Stimulated activated CD4-positive, alpha-beta T cell treated with anti-CD3 and anti-CD28 coated beads, Interleukin-2, amount 100 ng/mL, for 4 hours (primary cell): Measurements from ENCODE around the gene VDR.

Source experiments
- DNase-seq: peaks from one replicate; pipeline ENCODE4 v3.0.0-alpha.2; 2020; ENCODE audit warnings: low read depth

The VDR gene

DNA sequence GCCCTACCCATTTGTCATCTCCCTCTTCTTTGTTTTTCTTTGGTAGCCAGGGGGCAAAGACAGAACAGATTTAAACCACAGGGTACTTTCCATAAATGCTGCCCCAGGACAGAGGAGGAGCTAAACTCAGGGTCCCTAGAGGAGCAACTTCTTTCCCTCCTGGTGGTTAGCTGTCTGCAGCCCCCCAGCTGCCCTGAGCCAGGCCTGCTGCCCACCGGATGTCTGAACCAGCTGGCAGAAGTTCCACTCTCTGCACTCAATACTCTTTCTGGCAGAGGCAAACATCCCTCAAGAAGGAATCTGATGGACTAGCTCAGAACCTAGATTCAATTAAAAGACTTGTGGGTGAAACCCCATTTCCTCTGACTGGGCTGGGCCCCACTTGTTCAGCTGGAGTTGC, 10.7 kb downstream of the VDR start:
- DNase-seq, result no peak

DNA sequence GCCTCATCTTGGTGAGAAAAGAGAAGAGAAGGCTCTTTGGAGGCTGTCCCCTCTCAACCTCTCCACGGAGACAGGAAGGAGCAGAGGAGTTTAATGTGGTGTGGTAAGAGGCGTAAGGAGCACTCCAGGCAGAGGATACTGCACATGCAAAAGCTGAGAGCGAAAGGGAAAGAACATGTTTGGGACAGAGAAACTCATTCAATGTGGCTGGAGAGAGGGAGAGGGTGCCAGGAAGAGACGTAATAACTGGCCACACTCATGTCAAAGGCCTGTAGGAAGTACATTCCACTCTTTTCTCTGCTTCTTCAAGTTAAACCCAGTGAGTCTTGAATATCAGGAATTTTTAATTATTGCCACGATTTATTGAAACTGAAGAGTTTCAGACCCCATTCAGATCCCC, 12.0 kb downstream of the VDR start:
- DNase-seq, result no peak

DNA sequence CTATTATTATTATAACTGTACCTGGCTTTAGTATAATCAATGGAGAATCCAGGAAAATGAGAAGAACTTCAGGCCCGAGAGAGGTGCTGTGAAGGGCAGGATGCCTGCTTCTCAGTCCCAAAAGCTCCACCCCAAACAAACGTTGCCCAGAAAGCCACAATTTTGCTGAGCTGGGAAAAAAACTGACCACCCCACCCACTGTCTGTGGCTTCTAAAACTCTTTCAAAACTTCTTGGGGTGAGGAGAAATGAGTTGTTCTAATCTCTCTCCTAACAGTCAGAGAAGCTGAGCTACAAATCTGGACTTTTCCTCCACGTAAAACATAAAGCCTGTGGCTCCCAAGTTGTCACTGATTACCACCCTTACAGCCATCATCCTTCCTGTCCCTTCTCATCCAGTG, 13.4 kb downstream of the VDR start:
- no peak for DNase-seq

DNA sequence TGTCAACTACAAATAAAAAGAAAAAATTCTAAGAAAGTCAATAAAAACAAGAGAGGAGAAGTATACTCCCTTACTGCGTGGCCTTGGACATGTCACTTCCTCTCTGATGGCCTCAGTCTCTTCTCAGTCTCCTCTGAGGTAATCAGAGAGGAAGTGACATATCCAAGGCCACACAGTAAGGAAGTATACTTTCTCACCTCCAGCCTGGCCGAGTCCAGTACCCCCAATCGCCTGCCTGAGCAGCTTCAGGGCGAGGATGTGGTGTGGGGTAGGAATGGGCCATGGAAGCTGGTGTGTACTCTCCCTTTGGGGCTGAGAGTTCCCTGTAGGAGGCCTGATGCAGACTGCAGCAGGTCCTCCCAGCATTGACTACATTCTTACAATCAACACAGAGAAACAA, 15.8 kb downstream of the VDR start:
- DNase-seq, result no peak

DNA sequence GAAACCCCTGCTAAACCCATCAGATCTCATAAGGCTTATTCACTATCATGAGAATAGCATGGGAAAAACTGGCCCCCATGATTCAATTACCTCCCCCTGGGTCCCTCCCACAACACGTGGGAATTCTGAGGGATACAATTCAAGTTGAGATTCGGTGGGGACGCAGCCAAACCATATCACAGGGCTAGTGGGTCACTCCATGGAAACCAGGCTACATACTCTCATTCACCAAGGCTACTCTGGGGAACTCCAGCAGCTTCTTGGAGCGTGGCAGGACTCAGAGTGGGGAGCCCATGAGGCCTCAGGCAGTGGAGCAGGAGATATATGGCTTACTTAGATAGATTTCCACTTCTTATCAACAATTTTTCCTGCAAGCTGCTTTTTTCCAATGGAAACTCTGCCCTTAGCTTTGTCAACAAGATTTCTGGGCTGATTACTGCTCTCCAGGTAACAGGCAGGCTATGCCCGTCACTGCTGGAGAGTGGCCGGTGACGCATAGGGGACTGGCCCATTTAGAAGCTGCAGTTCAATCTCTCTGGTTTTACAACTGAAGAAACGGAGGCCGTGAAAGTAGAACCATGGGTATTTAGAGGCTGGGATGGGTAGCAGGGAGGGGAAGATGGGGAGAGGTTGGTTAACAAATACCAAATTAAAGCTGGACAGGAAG, 16.5 kb downstream of the VDR start:
- no peak for DNase-seq

DNA sequence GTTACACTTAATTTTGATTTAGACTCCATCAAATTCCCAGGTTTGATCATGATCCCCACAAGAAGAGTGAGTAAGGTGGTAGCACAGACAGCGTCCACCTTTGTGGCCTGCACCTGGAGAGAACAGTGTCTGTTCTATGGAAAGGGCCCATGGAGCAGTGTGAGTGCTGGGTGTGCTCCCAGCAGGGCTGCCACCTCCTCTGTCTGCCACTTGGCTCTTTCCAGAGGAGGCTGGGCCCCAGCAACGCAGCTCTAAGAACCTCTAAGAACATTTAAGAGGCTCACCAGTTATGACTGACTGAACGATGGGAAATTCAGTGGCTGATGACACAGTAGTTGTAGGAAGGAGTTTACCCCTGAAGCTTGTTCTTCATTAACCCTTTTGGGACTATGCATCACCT, 17.3 kb downstream of the VDR start:
- DNase-seq, result no peak

DNA sequence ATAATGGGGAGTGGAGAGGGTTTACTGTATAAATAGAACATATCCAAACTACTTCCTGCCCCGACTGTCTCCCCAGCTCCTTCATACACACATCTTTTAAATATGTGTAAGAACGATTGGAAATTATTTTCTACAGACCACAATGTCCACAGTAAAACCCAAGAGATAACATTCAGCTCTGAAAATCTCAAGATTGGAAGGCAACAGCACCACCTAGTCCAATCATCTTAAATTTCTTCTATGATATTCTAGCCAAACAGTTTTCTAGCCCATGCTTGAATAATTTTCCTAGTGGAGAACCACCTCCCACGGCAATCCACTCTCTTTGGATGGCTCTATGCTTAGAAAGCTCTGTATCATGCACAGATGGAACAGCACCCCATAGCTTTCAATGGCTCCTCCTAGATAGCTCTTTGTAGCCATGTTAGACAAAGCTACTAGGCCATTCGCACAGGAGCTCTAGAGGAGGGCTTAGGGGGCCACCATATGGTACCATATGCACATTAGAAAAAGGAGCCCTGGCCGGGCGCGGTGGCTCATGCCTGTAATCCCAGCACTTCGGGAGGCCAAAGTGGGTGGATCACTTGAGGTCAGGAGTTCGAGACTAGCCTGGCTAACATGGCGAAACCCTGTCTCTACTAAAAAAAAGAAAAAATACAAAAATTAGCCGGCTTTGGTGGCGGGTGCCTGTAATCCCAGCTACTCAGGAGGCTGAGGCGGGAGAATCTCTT, 18.1 kb downstream of the VDR start:
- DNase-seq, result no peak

DNA sequence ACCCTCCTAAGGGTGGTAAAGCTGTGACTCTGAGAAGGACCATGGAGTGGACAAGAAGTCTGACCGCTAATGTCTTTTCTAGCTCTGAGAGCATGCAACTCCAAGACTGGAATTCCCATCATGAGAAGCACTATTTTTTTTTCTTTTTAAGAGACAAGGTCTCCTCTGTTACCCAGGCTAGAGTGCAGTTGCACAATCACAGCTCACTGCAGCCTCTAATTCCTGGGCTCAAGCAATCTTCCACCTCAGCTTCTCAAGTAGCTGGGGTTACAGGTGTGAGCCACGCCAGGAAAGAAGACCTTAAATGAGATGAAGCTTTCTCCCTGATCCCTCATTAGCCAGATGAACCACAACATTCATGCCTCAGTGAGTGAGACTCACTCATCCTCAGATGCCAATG, 19.2 kb downstream of the VDR start:
- DNase-seq, result no peak

DNA sequence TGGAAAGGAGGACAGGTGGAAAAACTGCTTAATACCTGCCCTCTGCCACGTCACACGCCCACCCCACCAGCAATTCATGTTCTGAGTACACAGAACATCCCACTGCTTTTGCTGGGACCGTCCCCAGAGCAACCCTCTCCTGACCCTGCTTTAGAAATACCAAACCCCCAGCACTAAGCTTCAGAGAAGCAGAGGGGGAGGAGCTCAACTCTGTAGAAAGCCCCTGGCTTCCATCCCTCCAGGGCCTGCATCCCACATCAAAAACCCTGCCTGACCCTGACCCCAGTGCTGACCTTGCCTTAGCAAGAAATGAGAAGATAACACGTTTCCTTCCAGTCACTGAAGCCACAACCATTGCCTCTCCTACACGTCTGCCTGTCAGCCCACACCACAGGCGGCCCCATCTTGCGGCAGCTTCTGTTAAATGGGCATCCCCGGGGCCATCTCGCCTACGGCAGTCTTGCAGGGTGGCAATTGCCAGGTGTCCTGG, 19.7 kb downstream of the VDR start:
- DNase-seq, result peak; percentile 60

DNA sequence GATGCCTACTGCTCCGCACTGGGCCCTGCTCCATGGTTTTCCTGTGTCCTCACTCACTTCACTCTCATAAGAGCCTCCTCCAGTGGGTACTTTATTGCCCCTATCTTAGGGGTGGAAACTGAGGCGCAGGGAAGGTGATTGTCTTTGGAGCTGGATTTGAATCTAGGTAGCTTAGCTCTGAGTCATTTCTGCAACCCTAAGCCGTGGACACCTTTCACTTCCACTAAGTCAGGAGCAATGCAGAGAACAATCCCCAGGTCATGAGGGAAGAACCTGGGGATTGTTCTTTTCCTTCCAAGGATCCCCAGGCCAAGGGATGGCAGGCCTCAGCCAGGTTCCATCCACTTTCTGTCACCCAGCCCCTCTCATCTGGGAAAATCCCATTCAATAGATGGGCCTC, 20.3 kb downstream of the VDR start:
- DNase-seq, result no peak

DNA sequence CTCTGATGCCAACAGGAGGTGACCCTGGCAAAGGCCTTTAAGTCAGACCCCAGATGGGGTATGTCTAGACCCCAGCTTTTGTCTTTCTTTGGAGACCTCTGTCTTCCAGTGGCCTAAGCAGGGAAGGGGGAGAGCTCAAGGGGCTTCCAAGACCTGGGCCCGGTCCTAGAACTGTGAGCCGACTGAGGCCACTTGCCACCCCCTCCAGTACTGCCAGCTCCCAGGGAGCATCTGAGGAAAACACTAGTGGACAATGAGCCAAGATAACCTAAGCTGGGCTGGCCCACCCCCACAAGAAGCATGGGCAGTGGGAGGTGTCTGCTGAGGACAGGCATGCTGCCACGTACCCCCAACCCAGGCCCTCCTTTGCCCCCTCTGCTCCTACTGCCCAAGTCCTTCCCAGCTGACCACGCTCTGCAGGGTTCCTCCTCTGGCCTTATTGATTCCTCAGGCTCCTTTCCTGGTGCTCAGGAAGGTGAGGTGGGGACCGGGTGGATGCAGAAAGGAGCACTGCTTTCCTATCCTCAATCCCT, 21.1 kb downstream of the VDR start:
- DNase-seq, result no peak

DNA sequence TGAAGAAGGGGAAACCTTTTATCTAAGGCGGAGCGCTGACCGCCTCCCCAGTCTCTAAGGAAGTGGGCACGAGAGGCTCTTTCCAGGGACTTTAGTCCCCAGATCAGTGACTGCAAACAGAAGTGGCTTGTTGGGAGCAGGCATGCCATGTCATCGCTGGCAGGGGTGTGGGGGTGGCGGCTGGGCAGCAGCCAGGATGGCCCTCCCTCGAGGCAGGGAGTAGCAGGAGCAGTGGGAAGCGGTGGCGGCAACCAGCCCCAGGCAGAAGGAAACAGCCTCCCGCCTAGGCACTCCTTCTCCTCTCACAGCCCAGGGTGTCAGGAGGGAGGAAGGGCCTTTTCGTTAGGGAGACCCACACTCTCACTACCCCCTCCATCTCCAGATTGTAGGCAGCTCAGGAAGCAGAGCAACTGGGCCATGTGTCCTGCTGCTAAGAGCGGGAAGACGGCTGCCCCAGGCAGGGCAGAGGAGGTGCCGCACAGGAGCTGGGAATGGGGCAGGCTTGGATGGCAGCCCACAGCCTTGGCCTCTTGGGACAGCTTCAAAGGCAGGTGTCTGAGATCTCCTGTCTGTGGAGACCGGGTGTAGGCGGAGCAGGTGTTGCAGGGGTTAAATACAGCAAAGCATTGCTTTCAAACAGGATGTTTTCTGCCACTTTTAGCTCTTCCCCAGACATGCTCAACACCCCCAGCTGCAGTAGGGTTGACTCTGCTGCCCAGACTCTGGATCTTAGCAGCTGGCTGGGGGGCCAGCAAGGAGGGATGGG, 21.8 kb downstream of the VDR start:
- no peak for DNase-seq

DNA sequence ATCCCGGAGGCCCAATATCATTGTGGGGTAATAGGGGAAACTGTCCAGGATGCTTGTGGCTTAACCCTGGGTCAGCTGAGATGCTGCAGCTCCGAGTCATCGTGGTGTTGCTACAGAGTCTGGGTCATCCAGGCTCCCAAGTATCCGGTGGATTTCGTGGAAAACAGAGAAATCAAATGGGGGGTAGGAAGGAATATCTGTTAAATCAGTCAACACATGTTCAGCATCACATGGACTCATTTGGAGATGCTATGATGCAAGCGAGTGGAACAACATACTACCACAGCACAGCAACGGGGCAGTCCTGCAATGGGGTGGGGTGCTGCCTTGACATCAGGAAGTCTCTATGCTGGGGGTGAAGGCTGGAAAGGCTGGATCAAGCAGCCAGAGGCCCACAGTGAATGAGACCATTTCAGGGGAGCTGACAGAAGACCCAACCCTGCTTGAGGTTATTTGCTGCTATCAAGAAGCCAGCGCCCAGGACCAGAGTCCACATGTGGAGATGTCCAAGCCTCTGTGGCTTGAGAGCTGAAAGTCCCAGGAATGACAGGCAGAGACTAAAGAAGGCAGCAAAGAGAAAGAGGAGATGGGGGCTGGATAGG, 22.9 kb downstream of the VDR start:
- no peak for DNase-seq

DNA sequence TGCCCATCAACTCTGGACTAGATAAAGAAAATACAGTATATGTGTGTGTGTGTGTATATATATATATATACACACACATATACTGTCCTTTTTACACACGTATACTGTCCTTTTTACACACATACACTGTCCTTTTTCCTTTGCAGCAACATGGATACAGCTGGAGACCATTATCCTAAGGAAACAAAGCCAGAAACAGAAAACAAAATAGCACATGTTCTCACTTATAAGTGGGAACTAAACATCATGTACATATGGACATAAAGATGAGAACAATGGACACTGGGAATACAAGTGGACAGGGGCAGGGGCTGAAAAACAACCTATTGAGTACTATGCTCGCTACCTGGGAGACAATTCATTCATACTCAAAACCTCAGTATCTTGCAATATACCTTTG, 23.7 kb downstream of the VDR start:
- no peak for DNase-seq

DNA sequence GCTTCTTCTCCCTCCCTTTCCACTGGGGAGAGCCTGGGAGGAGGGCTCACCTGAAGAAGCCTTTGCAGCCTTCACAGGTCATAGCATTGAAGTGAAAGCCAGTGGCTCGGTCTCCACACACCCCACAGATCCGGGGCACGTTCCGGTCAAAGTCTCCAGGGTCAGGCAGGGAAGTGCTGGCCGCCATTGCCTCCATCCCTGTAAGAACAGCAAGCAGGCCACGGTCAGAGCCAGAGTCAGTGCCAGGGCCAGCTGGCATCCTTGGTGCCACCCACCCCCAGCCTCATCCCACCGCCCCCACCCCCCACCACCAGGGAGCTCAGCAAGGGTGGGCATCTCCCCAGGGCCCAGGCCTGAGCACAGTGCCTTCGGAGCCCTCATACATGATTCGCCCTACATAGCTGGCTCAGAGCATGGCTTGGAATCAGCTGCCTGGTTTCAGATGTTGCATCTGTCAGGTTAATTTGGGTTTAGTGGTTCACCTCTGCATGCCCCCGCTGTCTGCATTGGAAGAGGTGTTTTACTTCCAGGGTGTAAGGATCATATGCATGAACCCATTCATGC, 25.8 kb downstream of the VDR start:
- no peak for DNase-seq

DNA sequence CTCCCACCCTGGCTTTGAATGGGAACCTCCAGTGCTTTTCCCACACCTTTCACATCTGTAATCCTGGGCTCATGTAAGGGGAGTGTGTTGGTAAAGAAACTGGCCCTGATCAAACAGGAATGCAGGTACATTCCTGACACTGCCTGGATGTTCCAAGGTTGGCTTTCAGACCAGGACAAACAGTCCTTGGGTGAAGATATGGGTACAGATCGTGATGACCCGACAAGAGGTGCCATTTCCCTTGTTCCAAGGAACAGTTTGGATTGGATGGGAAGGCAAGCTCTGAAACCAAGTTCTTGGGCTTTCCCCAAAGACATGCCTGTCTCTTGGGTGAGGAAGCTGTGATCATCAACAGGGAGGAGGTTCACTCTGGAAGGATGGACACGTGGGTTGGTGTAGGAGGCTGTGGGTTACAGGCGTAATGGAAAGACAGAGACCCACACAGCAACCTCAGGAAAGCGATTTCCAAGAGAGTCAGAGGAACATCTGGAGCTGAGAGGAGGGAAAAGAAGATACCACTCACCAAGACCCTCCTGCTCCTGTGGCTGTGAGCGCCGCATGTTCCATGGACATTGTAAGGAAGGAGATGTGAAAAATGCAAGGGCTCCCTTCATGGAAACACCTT, 26.4 kb downstream of the VDR start:
- no peak for DNase-seq

DNA sequence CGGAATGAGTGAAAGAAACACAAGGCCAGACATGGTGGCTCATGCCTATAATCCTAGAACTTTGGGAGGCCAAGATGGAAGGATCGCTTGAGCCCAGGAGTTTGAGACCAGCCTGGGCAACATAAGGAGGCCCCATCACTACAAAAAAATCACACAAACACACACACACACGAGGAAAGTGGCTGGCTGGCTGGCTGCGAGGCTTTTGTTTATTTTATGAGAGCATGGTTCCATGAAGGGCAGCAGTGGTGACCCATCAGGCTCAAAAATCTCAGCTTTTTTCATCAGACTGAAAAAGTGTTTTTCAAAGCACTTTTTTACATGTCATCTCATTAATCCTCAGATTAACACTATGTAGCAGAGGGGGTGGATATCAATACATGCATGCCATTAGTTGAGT, 27.7 kb downstream of the VDR start:
- no peak for DNase-seq

DNA sequence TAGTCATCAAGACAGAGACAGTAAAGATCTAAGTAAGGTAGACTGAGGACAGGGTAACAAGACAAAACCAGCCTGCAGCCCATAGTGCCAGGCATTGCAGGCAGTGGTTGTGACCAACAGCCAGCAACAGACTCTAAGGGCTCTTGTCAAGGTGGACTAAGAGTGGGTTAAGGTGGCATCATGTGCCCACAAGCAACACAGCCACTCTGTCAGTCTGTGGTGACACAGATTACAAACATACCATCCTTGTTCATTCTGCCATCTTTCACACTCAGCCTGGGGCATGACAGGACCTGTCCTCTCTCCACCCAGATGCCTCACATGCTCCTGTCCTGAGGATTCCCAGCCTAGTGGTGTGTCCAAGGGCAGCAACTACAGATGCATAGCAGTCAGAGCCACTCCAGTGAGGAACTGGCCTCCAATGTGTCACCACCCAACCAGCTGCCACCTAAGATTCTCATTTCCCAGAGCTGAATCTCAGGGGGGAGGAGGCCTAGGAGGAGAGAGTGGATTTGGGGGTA, 28.3 kb downstream of the VDR start:
- no peak for DNase-seq

DNA sequence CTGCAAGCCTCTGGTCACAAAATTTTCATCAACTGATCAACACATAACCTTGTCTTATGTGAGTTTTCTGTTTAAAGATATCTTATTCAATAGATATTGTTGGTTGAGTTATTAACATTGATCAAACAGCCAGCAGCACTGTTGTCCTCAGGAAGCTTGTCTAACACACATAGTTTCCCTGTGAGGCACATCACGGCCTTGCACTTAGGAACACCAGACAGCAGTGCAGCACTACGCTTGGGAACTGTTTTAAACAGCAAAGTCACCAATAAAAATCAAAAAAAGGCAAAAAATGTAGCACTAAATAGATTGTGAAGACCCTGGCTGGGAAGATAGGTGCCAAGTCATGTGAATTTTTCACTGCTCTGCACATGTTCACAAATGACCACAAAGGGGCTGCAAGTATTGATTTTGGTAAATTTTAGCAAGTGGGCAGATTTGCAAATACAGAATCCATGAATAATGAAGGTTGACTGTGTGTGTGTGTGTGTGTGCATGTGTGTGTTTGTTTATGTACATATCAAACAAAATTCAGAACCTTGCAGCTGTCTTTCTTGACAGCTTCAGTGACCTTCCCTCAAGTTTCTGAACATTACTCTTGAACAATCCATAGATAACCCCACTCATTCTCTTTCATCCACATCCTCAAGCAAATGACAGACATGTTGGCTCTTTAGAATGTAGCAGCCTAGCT, 28.9 kb downstream of the VDR start:
- no peak for DNase-seq

DNA sequence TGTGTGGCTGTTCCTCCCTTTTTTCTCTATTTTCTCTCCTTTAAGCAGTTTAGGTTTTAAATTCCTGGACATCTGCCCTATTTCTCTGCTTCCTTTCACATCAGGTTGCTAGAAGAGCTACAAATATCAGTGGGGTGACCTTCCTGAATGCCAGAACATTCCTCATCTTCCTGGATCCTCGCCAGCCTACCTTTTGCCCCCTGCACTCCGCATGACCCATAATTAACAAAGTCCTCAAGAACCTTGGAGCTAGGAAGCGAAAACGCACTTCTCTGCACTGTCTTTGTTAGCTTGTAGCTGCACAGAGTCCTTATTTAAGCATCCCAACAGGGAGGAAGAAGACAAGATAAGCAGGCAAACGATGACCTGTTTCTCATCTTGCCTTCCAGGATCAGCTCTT, 30.5 kb downstream of the VDR start:
- DNase-seq, result no peak
